ENCODE measurements around the gene EVC2.

The EVC2 gene

DNA sequence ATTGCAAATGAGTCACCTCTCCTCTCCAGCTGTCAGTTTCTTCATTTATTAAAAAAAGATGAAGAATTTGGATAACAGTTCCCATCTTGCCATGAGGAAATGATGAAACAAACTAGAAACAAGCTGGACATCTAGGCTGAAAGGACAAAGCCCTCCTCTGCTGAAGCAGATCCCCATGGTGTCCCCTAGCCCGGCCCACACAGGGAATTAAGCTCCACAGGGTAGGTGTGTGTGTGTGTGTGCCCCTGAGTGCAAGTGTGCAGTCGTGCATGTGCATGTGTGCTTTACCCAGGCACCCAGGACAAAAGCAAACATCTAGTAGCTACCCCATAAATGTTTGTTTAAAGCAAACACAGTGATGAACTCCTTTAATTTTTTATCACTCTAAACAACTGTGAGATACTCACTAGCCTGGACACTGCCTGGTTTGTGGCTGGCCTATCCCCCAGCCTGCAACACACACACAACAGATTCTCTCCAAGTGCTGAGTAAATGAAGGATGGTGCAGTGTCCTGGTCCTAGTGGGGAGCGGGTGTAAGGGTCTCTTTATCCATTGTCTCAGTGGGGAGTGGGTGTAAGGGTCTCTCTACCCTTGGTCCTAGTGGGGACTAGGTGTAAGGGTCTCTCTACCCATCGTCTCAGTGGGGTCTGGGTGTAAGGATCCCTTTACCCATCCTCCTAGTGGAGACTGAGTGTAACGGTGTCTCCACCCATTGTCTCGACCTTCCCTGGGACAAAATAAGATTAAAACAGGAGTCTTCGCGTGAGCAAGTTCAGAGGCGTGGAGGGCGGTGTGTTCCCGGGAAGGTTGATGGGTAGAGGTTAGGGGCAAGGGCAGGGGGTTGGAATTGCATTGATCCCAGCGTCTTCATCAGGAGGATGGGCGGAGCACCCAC, 2.0 kb upstream of the EVC2 start:
- DNase-seq, result peak; percentile 78

DNA sequence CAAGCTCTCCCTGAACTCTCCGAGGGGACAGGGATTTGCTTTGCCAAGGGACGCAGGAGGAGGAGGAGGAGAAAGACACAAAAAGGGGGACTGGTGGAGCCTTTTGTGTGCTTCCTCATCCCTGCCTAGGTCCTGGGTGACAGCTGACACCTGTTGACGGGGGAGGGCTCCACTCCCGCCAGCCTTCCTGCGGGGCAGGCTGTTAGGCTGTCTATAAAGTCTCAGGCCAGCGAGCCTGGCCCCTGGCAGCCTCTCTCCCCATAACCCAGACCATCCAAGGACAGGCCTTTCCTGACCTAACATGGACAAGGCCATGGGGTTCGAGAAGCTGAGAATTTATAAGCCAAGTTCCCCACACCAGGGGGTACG, 832 bp upstream of the EVC2 start:
- DNase-seq, result no peak

DNA sequence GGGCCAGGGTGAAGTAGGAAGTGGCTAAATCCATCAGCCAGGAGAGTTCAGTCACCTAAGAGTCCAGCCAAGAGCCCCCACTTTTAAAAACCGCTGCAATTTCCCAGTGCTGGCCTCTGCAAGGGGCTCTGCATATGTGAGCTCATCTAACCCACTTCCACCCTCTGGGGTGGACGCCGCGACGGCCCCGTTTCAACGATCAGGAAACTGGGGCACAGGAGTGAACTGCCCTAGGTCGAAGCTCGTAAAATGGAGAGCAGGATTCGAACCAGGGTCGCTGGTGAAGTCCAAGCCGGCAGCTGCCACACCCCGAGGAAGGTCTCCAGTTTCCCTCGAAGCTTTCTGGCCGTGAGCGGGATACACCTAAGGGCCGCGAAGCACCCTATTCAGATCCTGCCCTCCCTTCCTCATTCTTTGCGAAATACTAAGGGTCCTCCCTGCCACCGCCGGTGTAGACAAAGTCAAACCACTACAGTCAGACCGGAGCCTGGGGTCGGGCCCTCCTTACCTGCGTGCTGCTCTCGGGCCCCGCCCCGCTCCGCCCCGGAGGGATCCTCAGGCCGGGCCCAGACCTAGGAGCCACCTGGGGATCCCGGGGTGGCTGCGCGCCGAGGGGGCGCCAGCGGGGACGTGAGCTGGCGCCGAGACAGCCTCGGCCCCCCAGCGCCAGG, 446 bp downstream of the EVC2 start:
- DNase-seq, result no peak

DNA sequence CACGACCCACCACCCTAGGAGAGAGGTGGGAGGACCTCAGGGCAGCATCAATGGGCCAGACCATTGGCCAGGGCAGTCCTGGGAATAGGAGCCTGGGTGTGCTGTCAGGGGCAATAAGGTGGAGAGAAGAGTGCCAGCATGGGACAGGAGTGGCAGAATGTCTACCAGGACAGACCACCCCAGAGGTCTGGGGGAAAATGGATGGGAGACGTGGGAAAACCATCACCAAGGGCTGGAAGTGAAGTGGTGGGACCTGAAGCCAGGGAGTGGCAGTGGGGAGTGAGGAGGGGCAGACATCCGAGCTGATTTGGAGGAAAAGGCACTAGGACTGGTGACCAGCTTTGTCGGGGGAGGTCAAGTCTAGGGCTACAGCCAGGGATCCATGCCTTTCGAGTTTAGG, 993 bp downstream of the EVC2 start:
- no peak for DNase-seq

DNA sequence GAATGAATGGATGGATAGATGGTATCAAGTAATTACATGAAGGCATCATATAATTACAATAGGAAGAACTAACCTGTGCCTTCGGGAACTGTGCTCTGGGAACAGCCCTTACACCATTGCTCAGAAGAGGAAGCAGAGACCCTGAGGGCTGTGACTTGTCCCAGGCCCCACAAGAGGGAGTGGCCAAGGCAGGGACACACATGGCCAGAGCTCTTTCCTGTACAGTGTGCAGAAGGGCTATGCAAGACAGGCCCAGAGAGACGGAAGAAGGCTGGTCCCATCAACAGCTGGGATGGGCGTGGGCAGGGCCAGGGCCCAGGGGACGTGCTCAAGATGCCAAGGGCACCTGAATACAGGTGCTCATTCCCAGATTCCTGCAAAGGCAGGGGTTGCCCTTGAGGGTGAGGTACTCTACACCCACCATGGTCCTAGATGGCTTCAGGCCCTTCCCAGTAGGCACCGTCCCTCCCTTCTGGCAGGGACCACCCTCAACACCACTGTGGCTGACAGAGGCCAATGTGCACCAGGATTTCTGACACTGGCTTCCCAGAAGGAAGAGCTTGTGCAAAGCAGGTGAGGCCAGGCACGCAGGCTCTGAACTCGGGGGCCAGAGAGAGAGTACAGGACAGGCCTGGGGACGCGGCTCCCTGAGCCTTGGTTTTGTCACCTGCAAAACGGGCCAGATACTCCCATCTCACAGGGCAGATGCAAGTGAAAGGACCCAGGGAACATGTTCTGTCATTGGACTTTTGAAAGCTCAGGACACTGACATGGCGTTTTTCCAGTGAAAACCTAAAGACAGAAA, 1.7 kb downstream of the EVC2 start:
- no peak for DNase-seq

DNA sequence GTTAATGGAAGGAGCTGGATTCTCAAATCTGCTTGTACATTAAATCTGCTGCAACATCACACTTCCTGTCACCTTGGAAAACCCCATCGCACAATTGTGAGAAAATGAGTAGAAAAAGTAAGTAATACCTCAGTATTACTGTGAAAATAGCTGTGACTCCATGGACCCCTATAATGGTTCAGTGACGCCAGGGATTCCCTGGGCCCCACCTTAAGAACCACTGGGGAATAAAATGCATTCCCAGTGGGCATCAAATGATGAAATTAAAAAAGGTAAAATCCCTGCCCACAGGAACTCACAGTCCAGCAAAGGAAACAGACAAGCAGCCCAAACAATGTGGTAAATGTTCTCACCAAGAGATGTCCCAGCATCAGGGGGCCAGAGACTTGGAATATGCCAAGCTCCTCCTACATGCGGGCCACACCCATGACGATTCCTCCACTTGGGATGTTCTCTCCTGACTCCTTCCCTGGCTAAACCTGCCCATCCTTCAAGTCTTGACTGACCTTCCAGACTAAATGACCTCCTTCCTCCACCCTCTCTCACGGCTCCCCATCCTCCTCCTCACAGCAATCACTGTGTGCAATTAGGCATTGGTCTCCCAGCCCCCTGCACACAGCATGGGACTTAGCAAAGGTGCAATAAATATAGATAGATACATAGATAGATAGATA, 2.6 kb downstream of the EVC2 start:
- no peak for DNase-seq

DNA sequence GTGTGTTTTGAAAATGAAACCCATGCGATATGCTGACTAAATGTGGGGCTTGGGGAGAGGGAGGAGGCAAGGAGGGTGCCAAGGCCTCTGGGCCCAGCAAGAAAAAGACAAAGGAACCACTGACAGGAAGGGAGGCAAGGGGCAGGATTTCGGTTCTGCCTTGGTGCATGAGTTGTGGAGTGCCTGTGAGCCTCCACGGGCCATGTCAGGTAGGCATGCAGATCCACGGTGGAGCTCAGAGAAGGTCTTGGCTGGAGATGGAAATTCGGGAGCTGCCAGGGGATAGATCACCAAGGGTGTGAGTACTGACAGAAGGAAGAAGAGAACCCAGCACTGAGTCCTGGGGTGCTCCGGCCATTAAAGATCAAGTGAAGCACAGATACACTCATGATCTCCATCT, 4.1 kb downstream of the EVC2 start:
- no peak for DNase-seq

DNA sequence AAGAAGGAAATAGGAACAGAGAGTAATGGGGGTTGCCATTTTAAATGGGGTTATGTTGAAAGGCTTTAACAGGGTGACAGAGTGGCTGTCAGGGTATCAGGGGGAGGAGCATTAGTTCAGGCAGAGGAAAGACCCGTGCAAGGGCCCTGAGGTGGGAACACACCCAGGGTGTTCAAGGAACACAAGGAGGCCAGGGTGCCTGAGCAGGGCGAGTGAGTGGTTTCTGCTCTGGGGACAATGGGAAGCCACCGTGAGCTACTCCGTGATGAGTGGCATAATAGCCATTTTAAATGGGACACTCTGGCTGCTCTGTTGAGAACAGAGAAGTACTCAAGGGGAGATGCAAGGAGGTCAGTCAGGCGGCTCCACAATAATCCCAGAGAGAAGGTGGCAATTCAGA, 4.5 kb downstream of the EVC2 start:
- DNase-seq, result no peak

DNA sequence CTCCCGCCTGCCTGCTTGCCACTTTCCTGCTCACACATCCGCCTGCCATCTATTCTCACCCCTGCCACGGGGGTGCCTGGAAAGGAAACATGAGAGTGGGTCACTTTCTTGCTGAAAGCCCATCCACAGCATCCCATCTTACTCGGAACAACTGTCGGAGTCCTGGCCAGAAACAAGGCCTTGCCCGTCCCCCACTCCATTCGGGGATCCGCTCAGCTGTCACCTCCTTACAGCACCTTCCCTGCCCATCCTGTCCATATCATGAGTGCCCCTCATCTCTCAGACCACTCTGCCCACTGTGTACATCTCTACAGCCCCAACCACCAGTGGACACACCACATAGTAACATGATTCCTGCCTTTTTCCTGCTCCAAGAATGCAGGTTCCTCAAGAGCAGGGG, 6.4 kb downstream of the EVC2 start:
- no peak for DNase-seq

DNA sequence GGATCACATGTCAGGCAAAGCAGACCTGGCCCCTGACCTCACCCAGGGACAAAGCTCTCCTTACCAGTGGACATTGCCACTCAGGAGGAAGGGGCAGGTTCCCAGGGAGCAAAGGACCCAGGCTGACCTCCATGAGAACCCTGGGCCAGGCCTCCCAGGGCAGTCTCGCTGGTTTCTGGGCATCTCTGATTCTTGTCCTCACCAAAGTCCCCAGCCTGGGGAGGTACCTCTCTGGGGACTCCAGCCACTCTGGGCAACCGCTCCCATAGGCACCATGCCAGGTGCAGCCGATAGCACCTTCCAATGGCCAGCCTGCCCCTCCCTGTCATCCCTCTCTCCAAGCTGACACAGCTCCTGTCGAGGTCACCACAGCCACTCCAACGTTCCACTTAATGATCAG, 7.9 kb downstream of the EVC2 start:
- no peak for DNase-seq

DNA sequence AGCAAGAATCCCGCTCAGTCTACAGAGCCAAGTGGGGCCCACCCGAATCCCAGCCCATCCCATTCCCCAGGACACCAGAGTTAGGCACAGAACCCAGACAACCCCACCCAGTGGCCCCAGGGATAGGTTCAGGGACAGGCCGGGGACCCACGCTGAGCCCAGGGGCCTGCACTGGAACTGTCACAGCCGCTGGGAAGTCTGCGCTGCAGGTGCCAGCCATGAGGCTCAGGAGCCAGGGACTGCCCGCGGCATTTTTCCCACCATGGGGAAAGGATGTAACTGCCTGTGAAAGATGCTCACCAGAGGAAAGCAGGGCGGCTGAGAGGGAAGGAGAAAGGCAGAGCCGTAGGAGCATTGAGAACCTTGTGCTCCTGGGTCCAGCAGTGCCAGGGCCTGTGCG, 12.0 kb downstream of the EVC2 start:
- no peak for DNase-seq

DNA sequence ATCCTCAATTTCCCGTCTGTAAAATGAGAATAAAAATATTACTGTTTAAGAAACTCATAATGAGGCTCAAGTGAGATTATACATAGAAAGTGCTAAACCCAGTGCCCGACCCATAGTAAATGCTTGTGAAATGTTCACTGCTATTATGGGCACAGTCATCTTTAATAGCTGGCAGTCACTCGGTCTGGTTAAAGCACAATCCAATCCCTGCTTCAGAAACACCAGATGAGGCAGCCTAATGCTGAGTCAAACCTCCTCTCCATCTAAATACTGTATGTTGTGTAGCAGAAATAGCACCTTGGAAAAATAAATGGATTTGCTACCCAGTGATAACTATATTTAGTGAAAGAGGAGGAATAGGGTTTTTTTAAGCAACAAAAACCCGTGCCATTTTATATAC, 14.5 kb downstream of the EVC2 start:
- DNase-seq, result no peak

DNA sequence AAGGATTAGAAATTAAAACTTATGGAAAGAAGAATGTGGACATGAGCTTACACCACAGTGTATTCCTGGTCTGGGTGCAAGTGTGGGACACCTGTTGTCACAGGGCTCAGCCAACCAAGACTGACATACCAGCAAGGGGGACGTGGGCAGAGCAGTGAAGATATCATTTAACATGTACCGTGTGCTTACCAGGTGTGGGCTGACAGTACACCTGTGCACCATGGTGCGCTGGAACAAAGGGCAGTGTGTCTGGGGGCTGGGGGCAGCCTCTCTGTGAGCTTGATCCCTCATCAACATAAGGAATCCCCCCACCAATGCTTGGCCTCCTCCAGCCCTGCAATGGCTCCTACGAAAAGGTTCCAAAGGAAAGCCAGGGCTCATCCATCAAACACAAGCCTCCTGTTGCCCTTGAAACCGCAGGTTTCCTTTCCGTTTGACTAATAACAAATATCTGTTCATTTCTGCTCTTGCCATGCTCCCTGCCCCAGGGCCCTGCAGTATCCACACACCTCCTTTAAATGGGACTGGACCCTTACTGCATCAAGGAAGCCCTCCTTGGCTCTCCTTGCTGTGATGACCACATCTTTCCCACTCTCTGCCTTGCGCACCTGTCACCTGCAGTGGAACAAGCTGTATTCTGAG, 16.7 kb downstream of the EVC2 start:
- no peak for DNase-seq

DNA sequence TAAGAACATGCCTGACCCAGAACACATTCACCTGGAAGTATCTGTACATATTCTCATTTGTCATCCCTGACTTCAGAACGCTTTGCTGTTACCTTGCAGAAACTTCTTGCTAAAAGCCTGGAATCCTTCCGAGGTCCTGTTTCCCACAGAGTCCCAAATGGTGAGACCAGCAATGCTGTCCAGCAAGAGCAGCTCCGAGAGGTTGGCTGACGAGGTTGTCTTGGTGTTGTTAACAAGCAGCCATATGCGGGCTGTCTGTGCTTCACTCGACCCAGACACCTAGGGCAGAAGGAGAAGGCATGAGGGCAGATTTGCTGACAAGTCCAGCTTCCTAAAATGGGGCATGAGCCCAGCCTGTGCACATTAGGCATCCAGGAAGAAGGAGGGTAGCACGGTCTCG, 19.3 kb downstream of the EVC2 start:
- DNase-seq, result no peak

DNA sequence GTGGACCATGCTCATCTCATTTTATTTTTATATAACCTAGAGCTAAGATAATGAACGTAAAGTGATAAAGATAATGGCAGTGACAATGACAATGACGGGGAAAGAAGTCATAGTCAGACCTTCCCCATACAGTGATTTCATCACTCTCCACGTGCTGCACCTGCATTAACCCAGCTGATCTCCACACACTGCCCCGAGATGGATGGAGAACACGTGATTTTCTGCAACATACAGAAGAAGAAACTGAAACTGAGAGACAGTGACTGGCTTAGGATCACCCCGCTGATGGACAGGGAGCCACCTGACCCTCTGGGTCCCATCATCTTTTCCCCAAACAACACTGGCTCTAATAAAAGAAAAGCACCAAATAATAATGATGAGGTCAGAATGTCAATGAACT, 22.0 kb downstream of the EVC2 start:
- no peak for DNase-seq

DNA sequence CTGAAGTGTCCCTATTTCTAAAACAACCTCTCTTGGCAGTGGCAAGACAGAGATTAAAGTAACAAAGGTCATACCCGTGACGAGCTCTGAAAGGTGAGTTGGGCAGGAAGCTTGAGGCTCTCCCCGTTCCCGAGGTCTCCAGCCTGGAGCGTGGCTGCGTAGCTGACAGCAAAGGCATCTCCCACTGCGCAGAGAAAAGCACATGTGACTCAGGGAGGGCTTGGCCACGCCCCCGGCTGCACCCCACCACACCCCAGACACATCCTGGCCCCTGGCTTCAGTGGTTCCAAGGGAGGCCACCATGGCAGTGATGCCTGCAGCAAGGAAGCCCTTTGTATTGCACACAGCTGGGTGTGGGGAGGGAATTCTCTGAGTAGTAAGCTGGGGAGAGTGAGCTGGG, 23.1 kb downstream of the EVC2 start:
- no peak for DNase-seq

DNA sequence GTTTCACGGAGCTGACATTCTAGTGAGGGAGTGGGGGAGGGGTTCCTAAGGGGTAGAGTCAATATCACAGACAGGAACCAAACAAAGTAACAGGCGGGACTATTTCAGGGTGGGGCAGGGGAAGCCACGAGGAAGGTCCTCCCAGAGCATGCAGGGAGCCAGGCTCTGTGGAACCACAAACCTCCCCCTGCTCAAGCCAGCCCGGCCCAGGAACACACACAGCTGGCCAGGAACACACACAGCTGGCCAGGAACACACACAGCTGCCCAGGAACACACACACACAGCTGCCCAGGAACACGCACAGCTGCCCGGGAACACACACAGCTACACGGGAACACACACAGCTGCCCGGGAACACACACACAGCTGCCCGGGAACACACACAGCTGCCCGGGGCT, 24.8 kb downstream of the EVC2 start:
- no peak for DNase-seq

DNA sequence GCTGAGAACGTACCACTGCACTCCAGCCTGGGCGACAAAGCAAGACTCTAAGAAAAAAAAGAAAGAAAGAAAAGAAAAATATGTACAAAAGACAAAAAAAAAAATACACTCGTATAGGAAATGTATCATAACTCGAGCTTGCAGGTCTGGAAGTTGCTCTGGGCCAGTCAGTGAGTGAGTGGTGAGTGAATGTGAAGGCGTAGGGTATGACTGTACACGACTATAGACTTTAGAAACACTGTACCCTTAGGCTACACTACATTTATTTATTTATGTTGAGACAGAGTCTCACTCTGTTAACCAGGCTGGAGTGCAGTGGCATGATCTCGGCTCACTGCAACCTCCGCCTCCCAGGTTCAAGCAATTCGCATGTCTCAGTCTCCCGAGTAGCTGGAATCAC, 29.4 kb downstream of the EVC2 start:
- no peak for DNase-seq

DNA sequence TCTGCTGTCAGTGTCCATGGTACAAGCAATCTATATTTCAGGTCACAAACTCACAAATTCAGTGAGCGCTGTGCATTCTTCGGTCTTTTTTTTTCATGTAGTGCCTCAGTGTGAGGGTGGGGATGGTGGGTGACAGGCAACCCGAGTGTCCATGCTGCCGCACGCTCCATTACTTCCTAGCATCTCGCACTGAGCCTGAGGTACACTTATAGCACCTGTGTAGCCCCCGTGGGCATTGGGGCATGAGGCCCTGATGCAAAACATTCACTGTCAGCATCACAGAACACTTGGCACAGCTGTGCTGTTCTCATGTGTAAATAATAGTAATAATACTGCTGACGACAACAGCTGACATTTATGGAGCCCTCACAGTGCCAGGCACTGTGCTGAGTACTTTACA, 31.6 kb downstream of the EVC2 start:
- DNase-seq, result no peak

DNA sequence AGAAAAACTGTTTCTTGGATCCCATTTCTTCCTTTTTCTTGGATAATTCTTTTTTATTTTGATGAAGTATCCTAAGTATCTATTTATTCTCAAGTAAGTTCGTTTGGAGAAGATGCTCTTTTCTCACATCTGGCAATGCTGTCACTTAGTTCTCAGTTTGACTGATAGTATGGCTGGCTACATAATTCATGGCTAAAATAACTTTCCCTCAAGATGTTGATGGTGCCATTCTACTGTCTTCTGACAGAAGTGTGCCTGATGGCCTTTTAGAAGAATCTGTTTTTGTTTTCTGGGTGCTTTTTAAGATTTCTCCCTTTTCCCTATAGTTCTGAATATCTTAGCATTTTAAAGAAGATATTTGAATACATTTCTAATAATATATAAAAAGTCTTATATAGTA, 41.6 kb downstream of the EVC2 start:
- DNase-seq, result no peak

DNA sequence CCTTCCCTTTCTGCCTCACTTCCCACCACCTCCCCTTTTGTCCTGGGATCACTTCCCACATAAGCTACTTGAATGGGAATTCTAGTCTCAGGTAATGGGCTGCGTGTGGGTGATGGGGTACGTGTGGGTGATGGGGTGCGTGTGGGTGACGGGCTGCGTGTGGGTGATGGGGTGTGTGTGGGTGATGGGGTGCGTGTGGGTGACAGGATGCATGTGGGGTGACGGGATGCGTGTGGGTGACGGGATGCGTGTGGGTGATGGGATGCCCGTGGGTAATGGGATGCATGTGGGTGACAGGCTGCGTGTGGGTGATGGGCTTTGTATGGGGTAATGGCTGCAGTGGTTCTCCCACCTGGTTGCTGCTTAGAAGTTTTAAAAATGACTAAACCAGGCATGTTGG, 43.6 kb downstream of the EVC2 start:
- no peak for DNase-seq

DNA sequence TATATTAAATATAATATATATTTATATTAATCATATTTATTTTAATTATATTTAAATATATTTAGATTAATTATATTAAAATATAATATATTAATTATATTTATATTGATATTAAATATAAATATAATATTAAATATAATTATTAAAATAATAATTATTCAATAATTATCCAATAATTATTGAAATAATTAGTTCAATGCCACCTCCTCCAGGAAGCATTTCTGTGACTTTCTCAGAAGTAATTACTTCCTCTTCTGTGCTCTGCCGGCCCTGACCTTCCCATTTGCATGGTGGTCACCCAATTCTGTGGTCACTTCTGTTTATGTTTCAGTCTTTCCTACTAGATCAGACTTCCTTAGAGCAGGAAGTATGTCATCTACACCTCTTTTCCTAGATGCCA, 45.8 kb downstream of the EVC2 start:
- no peak for DNase-seq

DNA sequence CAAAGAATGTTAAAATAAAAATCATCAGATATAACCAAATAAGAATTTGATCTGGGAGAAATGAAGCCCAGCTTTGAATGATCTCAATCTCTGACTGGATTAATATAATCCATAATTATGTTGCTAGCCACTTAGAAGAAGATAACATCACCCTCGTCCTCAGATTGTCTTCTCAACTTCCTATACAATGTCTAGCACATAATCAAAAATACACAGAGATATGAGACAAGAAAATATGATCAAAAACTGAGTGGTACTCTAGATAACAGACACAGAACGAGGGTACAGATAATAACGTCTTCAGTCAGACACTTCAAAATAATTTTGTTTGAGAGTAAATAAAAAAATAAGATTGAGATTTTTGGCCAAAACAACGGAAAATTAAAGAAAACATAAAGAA, 47.1 kb downstream of the EVC2 start:
- no peak for DNase-seq

Measured in eye (tissue), 1 donor.